ENCODE data around the gene TOMM70.
"Not testable (repeated sequence)": the region's sequence is repeated elsewhere in the genome, so short reads cannot be mapped to it uniquely, and the experiment has no call there.

Gene TOMM70

DNA sequence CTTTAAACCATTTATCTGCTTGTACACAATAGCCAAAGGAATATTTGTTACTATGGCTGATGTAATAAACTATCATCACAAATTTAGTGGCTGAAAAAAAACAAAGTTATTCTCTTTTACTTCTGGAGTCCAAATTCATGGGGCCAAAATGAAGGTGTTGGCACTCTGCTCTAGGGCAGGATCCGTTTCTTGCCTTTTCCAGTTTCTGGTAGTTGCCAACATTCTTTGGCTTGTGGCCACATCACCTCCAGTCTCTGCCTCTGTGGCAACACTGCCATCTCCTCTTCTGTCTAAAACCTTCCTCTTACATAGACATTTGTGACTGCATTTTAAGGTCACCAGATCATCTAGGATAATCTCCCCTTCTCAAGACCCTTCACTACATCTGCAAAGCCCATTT lies 39.0 kb downstream of the TOMM70 start:
- DNase-seq, result no peak

DNA sequence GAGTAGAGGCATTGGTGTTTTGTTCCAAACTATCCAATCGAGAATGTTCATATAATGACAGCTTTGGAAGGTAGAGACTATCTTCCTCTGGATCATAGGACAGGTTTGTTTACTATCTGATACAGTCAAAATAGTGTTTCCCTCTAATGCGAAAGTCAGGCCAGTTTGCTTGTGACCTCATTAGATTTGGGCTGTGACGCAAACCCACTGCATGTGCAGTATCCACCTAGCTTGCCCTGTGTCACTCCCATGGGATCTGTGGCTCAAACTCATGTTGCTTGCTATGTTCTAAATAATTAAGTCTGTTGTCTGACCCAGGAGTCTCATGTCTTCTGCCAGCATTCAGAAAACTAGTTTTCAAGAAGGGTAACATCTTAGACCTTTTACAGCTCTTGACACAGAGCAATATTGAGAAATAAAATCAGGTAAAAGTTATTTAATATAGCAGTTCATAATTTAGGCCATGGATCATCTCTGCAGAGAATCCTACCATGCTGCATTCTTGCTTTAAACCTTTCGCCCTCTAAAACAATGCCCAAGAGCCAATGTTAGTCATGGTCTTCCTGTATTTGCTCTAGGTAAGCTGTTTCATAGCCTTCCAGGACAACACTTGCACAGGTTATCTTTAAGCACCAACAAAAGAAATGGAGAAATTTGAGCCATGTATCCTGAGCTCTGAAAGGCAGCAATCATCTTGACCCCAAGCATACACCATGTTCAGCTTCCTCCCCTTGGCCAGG lies 40.0 kb downstream of the TOMM70 start:
- DNase-seq, result no peak

DNA sequence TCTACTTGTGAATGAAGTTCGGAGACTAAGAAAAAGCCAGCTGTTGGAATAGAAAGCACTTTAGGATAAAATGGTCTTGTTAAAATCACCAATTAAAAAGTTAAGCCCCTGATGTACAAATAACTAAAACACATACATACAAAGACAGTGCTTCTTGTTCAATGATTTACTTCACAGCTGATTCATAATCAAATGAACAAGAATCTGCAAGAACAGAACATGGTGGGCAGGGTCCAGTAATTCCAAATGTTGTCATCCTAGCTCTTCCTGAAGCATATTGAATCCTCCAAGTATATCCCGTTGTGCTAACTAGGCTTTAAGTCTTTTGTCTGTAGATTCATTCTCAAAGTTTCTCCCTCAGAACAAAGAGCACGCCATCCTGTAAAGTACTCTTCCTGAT lies 41.9 kb downstream of the TOMM70 start:
- no peak for DNase-seq

DNA sequence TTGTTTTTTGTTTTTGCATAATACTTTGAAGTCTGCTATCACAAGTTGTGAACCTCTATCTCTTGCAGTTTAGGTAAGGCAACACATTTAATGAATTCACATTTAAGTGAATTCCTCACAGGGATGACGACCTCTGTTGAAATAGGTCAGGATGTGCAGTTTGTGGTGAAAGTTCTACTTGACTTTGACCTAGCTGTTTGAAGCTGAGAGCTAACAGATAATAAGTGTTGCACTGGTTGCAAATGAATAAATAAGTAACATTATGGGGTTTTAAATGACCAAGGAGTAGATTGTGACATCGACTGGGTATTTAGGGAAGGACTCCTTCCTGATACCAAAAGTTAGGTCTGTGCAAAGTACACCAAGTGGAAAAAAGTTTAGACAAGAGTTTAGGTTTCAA lies 42.5 kb downstream of the TOMM70 start:
- DNase-seq, result no peak

DNA sequence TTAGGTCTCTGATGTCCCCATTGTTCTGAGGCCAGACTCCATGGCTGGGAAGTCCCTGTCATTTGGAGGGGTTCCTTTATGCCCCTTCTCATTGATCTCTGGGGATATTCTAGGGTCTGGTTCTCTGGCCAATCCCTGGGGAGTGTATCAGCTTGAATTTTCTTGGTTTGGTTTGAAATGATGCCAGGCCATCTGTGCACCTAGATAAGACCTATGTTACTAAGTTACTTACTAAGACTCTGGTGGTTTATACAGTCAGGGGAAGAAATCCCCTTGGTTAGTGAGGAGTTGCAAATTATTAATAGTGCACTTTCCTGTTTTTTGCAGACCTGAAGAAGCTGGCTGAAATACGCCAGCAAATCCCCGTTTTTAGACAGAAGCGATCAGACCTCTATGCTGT lies 46.0 kb downstream of the TOMM70 start:
- no peak for DNase-seq

DNA sequence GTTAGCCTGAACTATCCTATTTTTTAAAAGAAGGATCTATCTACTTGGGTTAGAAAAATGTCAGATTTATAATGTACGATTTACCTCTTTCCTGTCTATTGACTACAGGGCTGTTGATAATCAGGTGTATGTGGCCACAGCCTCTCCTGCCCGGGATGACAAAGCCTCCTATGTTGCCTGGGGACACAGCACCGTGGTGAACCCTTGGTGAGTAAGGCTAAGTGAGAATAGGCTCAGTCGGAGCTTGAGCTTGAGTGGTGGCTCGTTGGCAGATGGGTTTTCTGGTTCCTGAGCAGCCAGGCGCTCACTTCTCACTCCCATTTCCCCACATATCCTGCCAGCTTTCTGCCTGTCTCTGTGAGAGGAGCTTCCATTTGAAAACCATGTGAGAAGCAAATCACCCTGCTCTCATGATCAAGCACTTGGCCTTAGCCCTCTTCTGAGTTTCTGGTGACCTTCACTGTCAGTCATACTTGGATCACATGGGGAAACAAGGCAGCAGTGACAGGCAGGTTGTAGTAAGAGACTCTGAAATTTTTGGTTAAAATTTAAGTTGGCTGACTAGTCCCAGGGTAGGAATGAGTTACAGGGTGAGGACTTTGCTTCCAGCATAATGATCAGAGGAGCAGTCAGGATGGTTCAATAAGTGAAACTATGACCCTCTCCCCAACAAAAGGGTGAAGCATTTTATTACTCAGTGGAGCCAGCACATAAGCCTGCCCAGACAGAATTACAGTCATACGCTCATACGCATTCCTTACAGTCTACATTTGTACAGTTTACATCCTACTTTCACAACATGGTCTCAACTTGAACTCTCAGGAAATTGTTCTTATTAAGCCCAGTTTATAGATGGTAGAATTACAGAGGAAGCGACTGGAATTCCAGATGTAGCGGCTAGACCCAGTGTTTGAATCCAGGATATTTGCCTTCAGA lies 48.3 kb downstream of the TOMM70 start:
- no peak for DNase-seq

DNA sequence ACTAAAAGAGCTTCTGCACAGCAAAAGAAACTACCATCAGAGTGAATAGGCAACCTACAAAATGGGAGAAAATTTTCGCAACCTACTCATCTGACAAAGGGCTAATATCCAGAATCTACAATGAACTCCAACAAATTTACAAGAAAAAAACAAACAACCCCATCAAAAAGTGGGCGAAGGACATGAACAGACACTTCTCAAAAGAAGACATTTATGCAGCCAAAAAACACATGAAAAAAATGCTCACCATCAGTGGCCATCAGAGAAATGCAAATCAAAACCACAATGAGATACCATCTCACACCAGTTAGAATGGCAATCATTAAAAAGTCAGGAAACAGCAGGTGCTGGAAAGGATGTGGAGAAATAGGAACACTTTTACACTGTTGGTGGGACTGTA lies 49.1 kb downstream of the TOMM70 start:
- not testable (repeated sequence) for DNase-seq

DNA sequence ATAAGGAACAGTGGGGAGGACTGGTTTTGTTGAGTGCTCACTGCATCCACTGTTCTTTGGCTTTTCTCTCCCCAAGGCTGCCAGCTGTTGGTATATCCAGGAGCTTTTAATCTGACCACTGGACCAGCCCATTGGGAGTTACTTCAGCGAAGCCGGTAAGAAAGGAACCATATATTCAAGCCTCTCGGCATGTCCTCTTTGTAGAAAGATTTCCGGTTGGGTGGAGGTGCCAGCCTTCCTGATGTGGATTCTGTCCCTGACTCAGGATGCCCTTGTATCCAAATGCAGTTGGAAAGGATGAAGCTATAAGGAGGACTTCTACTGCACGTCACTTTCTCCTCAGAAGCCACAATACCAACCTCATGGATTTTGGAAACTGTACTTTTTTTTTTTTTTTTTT lies 52.2 kb downstream of the TOMM70 start:
- DNase-seq, result no peak

DNA sequence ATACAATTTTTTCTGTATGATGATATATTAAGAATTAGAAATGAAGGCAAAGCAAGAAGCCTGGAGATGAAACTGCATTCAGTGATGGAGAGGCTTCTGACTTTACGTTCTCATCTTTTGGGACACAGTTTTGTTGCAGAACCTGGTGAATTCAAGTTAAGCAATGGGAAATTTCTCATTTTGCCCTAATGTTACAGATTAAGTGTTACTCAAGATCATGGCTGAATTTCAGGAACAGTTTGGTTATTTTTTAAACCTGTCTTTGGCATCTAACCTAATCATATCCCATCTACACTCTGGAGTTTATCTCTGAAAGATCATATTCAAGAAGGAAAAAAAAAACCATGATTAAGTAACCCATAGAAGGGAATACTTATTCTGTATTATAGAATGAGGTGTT lies 60.4 kb downstream of the TOMM70 start:
- no peak for DNase-seq

DNA sequence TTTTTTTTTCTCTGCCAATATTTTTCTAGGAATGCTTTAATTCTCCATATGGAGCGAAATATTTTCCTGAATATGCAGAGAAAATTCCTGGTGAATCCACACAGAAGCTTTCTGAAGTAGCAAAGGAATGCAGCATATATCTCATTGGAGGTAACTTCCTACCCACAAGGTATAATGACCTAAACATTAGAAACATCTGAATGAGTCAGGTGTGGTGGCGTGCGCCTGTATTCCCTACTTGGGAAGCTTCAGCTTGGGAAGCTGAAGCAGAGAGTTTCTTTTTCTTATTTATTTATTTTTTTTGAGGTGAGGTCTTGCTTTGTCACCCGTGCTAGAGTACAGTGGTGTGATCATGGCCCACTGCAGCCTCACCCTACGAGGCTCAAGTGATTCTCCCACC lies 61.1 kb downstream of the TOMM70 start:
- DNase-seq, result no peak

DNA sequence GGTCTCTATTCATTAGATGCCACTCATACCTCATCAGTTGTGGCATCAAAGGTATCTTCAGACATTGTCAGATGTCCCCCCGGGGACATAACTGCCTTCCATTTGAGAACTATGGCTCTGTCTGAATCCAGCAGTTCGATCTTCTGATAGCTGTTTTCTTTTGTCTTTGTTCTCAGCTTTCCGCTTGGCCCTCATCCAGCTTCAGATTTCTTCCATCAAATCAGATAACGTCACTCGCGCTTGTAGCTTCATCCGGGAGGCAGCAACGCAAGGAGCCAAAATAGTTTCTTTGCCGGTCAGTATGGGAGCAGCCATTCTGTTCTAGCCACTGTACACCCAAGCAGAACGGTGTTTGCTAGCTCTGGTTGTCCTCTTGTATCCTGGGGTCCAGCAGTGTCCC lies 62.0 kb downstream of the TOMM70 start:
- no peak for DNase-seq

DNA sequence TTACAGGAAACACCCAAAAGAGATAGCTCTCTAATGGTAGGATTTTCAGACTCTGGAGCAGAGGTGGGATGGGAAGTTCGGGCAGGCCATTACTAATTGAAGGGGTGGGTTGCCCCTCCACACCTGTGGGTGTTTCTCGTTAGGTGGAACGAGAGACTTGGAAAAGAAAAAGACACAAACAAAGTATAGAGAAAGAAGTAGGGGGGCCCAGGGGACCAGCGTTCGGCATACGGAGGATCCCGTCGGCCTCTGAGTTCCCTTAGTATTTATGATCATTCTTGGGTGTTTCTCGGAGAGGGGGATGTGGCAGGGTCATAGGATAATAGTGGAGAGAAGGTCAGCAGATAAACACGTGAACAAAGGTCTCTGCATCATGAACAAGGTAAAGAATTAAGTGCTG lies 64.7 kb downstream of the TOMM70 start:
- not testable (repeated sequence) for DNase-seq

DNA sequence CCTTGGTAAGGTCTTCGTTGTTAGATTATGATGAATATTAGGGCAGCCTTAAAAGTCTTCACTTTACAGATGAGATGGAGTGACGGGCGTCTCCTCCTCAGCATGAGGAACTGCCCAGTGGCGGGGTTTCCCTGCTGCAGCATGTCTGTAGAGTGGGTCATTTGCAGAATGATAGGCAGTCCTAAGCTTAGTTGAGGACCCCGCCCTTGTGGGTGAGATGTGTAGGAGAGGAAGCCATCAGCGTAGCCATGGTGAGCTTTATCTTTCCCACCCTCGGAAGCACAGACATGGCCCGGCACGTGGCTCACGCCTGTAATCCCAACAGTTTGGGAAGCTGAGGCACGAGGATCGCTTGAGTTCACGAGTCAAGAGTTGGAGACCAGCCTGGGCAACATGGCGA lies 65.5 kb downstream of the TOMM70 start:
- no peak for DNase-seq

DNA sequence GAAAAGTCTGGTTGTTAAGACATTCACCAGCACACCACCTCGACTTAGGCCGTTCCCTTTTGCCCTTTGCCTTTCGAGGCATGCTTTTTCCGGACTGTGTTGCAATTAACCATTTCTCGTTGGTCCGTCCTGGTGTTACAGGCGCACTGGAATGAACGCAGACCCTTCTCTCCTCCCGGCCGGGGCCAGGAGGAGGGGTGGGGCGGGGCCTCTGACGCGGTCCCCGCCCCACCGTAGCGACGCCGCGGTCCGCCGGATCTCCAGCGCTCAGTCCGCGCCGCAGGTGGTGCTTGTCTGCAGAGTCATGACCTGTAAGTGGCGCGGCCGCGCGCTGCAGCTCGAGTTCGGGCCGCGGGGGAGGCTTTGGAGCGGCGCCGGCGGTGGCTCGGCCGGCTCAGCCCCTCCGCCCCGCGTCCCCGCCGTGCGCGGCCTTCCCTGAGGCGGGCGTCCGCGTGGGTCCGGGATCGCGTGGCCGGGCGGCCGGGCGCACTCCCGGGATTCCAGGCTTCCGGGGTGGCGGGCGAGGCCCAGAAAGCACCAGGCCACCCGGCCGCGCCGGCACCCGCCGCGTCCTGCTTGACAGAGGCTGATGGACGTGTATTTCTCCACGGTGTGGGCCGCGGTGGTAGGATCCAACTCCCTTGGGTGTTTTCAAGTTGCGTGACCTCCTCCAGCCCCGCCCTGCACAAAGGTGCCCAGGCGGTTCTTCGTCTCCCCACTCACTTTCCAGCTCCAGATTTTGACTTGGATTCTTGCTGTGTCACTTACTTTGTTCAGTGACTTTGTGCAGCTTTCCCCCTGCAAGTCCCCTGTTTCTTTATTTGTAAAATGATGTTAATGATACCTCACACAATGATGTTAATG lies 66.2 kb downstream of the TOMM70 start, which contains the start of gene NIT2:
NIT2 (plus strand) TSS at position 270 of the 864 bp plus-strand sequence; CDS start at position 305, 35 bp downstream.
- DNase-seq, result peak; percentile 37

DNA sequence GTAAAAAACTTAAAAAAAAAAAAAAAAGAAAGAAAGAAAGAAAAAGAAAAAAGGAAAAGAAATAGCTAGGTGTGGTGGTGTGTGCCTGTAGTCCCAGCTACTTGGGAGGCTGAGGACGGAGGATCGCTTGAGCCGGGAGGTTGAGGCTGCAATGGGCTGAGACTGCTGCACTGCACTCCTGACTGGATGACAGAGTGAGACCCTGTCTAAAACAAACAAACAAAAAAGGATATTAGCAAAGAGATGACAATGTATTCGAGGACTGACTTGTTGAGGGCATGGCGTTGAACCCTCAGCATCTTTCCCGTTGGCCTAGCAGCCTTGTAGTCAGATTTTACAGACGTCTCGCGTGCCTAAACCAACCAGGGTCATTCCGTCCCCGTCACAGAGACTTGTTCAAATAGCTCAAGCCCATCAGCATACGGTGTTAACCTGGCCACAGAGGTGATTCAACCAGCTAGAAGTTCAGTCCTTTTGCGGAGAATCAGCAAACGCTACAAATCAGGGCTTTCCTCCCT lies 66.9 kb downstream of the TOMM70 start:
- no peak for DNase-seq

DNA sequence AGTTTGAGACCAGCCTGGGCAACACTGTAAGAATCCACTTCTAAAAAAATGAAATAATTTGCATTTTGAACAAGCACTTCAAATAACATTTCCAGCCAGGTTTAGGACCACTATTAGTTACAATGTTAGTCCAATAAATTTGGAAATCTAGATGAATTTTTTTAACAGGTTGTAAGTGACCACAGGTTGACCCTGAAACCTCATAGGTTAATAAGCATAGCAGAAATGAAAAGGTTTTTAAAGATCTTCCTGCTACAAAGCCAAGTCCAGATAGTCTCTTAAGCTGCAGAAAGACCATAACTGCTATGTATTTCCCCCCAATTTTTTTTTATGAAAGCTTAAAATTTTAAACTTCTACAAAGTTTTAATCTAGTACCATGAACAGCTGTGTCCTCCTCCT lies 67.8 kb downstream of the TOMM70 start:
- DNase-seq, result no peak

DNA sequence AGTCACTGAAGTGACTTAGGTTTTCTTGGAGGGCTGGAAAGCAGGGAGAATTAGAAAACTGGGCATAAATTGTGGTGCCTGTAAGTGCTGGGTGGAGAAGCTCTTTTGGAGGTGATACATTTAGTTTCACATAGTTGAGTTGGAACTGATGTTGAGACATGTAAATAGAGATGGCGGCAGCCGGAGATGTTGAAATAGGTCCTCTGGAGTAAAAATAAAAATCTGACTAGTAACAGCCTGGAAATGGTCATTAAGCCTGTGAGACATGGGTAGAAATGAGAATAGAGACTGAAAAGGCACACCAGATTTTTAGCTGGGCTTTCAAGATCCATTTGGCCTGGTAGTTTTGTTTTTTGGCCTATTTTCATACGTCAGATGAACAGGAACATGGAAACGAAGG lies 69.2 kb downstream of the TOMM70 start:
- no peak for DNase-seq

DNA sequence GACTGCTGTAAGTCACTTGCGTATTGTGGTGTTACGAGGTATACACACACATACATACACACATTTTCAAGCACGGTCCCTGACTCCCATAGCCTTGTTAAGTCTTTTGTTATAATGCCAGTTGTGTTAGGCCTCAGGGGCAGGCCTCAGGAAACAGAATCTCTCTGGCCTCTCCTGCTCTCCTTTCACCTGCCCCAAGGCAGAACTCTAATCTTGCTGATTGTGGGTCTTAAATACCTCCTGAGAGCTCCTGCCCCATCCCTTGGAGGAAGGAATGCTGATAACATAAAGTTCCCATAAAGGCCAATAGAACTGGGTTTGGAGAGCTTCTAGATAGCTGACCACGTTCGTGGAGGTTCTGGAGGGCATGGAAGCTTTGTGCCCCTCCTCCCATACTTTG lies 70.2 kb downstream of the TOMM70 start:
- DNase-seq, result no peak

DNA sequence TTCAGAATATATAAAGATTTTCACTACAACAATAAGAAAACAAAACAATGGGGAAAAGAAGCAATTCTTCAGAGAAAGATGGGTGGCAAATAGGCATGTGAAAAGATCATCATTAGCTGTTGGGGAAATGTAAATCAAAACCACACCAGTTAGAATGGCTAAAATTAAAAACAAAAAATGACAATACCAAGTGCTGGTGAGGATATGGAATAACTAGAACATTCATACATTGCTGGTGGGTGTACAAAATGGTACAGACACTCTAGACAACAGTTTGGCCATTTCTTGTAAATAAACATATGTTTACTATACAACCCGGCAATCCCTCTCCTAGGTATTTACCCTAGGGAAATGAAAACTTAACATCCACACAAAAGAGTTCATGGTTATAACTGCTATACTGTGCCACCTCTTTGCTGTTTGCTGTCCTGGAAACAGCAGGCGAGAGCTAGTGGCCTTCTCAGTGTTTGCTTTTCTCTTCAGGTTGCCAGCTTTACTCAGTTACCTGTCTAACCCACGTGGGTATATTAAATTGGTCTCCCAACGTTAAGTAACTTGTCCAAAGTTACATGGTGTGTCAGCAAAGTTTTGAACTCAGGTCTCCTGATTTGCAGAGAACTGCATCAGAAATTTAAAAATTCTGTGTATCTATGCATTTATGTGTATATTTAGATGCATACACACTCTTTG lies 70.9 kb downstream of the TOMM70 start:
- no peak for DNase-seq

DNA sequence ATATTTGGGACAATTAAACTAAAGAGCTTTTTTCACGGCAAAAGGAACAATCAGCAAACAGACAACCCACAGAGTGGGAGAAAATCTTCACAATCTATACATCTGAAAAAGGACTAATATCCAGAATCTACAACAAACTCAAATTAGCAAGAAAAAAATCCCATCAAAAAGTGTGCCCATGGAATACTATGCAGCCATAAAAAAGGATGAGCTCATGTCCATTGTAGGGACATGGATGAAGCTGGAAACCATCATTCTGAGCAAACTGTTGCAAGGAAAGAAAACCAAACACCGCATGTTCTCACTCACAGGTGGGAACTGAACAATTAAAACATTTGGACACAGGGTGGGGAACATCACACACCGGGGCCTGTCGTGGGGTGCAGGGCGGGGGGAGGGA lies 73.5 kb downstream of the TOMM70 start:
- DNase-seq, result not testable (repeated sequence)

DNA sequence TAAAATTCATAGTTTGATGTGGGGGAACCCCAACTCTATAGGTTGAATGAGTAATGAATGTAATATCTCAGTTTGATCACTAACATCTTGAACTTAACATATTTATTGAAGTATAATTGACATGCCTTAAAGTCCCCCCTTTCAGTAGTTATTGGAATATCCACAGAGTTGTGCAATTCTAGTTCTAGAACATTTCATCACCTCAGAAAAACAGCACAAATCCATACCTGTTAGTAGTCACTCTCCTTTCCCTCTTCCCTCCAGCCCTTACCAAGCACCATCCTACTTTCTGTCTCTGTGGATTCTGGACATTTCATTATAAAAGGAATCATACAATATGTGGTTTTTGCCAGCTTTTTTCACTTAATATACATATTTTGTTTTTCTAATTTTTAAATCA lies 75.1 kb downstream of the TOMM70 start:
- no peak for DNase-seq

DNA sequence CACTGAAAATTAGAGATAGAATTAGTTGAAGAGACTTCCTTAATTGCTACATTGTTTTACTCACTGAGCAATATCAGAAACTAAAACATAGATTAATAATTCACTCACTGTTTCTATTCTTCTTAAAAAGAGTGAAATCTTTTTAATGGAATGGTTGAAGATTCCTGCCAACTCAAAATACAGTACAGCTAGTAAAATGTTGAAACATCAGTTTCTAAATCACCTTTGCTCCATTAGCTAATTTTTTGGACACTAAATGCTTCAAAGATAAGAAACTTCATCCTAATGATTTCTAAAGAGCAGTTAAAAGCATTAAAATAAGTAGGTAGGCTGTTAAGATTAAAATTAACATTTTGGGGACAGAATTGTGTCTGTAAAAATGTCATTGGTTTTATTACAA lies 76.8 kb downstream of the TOMM70 start:
- no peak for DNase-seq

All from SHP77 treated with DMSO at 0.1 percent for 48 hours (cell line).